PC-9 (cell line): ENCODE data around the gene CTIF. TPM values are rescaled to one million over a fixed set of nuclear protein-coding genes. Genes with fewer than 3 reads are reported as not detected.

Experiments used
- BruUV-seq: library from RNA; stranded (reverse); fragments of 400-500 nt; replicated peaks from 2 replicates; lab custom pipeline; 2021; lab: Mats Ljungman, UMichigan
- CTCF ChIA-PET: fragments of 300-600 bp; sonication (Branson Sonifier 250); formaldehyde crosslinking; loops from one replicate; lab custom pipeline; 2022; ENCODE audit warnings: antibody characterized with exemption; lab: Charles Lee
- POLR2A ChIA-PET: fragments of 300-600 bp; sonication (Branson Sonifier 250); formaldehyde crosslinking; loops from one replicate; lab custom pipeline; 2022; ENCODE audit warnings: antibody characterized with exemption; ENCODE audit not compliant: unreplicated experiment; lab: Charles Lee
- DNase-seq, 2 experiments: peaks; one replicate each; pipeline versions ENCODE4 v3.0.0 to v3.0.0-alpha.2; 2015 to 2022; ENCODE audit warnings: mixed read lengths in 1 of 2
- H2AFZ ChIP-seq: fragments of 200-600 bp; sonication (generic); 2 replicates; pipeline ENCODE4 v1.8.1; 2017; ENCODE audit warnings: antibody characterized with exemption
- H3F3A ChIP-seq: fragments of 200-600 bp; sonication (generic); 2 replicates; pipeline ENCODE4 v1.8.1; 2017; ENCODE audit warnings: antibody characterized with exemption, mild to moderate bottlenecking, low read depth; ENCODE audit not compliant: insufficient read depth
- H3K27ac ChIP-seq: fragments of 200-600 bp; sonication (generic); 2 replicates; pipeline ENCODE4 v1.6.1; 2016; ENCODE audit warnings: mixed run types
- H3K27me3 ChIP-seq: fragments of 200-600 bp; sonication (generic); 2 replicates; pipeline ENCODE4 v1.6.1; 2016; ENCODE audit warnings: low read depth, mixed run types; ENCODE audit not compliant: insufficient read depth
- H3K36me3 ChIP-seq: fragments of 200-600 bp; sonication (generic); 2 replicates; pipeline ENCODE4 v1.6.1; 2016; ENCODE audit warnings: low read depth, mixed run types
- H3K4me1 ChIP-seq: fragments of 200-600 bp; sonication (generic); replicated peaks from 2 replicates; pipeline ENCODE4 v1.6.1; 2016; ENCODE audit warnings: mixed run types; ENCODE audit not compliant: insufficient read depth
- H3K4me2 ChIP-seq: fragments of 200-600 bp; sonication (generic); 2 replicates; pipeline ENCODE4 v1.6.1; 2017; ENCODE audit warnings: mixed run types
- H3K4me3 ChIP-seq: fragments of 200-600 bp; sonication (generic); 2 replicates; pipeline ENCODE4 v1.6.1; 2016; ENCODE audit warnings: mixed run types
- H3K79me2 ChIP-seq: fragments of 200-600 bp; sonication (generic); 2 replicates; pipeline ENCODE4 v1.6.1; 2017; ENCODE audit warnings: low read depth, mixed run types
- H3K9me2 ChIP-seq: fragments of 200-600 bp; sonication (generic); 2 replicates; pipeline ENCODE4 v1.8.1; 2017; ENCODE audit warnings: mild to moderate bottlenecking; ENCODE audit not compliant: insufficient read depth
- H3K9me3 ChIP-seq: fragments of 200-600 bp; sonication (generic); 2 replicates; pipeline ENCODE4 v1.8.1; 2016; ENCODE audit warnings: low read depth; ENCODE audit not compliant: insufficient read depth
- H4K20me1 ChIP-seq: fragments of 200-600 bp; sonication (generic); 2 replicates; pipeline ENCODE4 v1.8.1; 2017; ENCODE audit not compliant: insufficient read depth
- CTCF ChIP-seq: fragments of 200-600 bp; sonication (generic); conservative IDR thresholded peaks from 2 replicates; pipeline ENCODE4 v1.6.1; 2017; ENCODE audit warnings: mixed run types, antibody characterized with exemption, mild to moderate bottlenecking, moderate library complexity
- EZH2 ChIP-seq: fragments of 200-600 bp; sonication (generic); IDR thresholded peaks from 2 replicates; pipeline ENCODE4 v1.8.0; 2017; ENCODE audit warnings: antibody characterized with exemption, low read depth
- intact Hi-C: fragments of 100-400 bp; cut with micrococcal nuclease; formaldehyde crosslinking; loops from one replicate; pipeline ENCODE4 v1.10.0; 2022; ENCODE audit not compliant: unreplicated experiment
- total RNA-seq: library from RNA; stranded (reverse); gene quantifications from 2 replicates; pipeline ENCODE4 v1.2.3, GENCODE V29; 2021

Gene CTIF
- total RNA-seq, 1 experiment from 2014 or later = 26.2 TPM

- Histone ChIP-seq H3K9me3 (no peaks in the 10 kb centered on the region), H3K4me2 (no peak overlapping the region), H3K36me3 (no peaks in the 10 kb centered on the region), H3F3A (peaks cover 3% of the 10 kb centered on the region; the same call in 1 of the 2 replicates), H2AFZ (no peak overlapping the region), H3K27me3 (no peaks in the 10 kb centered on the region), H3K4me1 (peaks cover 11% of the 10 kb centered on the region), H3K9me2 (no peaks in the 10 kb centered on the region), H4K20me1 (no peaks in the 10 kb centered on the region), H3K4me3 (no peak overlapping the region), H3K79me2 (no peaks in the 10 kb centered on the region), H3K27ac (no peak overlapping the region)
- ChIA-PET CTCF (no interaction called here), POLR2A (no interaction called here)
- BruUV-seq = no TSS peak
- DNase-seq = no peak
- intact Hi-C loops = no loop called here
- TF ChIP-seq CTCF (no peak), EZH2 (no peak)
These were observed 25.3 kb downstream of the CTIF start for GRCh38 chr18:48564139-48564538.

- Histone ChIP-seq H3K27ac (no peak overlapping the region), H3K27me3 (no peaks in the 10 kb centered on the region), H3K4me2 (no peak overlapping the region), H3K9me2 (no peaks in the 10 kb centered on the region), H3K4me3 (no peak overlapping the region), H4K20me1 (no peaks in the 10 kb centered on the region), H3K36me3 (no peaks in the 10 kb centered on the region), H3K4me1 (peaks cover 11% of the 10 kb centered on the region), H3K9me3 (no peaks in the 10 kb centered on the region), H3K79me2 (no peaks in the 10 kb centered on the region), H3F3A (peaks cover 3% of the 10 kb centered on the region; the same call in 1 of the 2 replicates), H2AFZ (no peak overlapping the region)
- no TSS peak for BruUV-seq
- ChIA-PET CTCF (no interaction called here), POLR2A (no interaction called here)
- intact Hi-C loops = no loop called here
- DNase-seq = no peak
- TF ChIP-seq EZH2 = no peak
These were observed 26.3 kb downstream of the CTIF start for GRCh38 chr18:48565105-48565504.

DNA sequence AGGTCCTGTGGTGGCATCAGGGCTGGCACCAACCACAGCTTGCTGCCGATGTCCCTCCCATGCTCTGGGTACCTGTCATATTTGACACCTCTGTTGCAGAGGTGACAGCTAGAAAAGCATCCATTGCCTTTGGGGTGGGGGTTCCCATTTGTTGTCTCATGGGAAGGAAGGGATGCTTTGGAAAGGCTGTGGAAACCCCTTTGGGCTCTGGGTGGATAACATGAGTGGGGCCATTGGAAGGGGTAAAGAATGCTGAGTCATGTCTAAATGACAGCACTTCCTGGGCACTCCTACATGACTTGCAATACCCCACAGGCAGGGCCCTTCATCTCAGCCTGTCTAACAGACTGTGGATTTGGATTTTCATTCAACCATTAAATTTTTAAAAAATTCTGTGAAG lies 27.8 kb downstream of the CTIF start:
- Histone ChIP-seq H3K4me2 (no peak overlapping the region), H3K79me2 (no peaks in the 10 kb centered on the region), H4K20me1 (no peaks in the 10 kb centered on the region), H3K9me3 (no peaks in the 10 kb centered on the region), H3K4me1 (peaks cover 11% of the 10 kb centered on the region), H3K36me3 (no peaks in the 10 kb centered on the region), H3K27ac (no peak overlapping the region), H2AFZ (no peak overlapping the region), H3K9me2 (no peaks in the 10 kb centered on the region), H3F3A (peaks cover 3% of the 10 kb centered on the region; the same call in 1 of the 2 replicates), H3K4me3 (no peak overlapping the region), H3K27me3 (no peaks in the 10 kb centered on the region)
- intact Hi-C loops = no loop called here
- BruUV-seq = no TSS peak
- ChIA-PET CTCF (no interaction called here), POLR2A (no interaction called here)
- no peak for TF ChIP-seq EZH2
- no peak for TF ChIP-seq CTCF
- no peak for DNase-seq

GRCh38 chr18:48567388-48567787 lies 28.6 kb downstream of the CTIF start:
- no peak for TF ChIP-seq EZH2
- ChIA-PET POLR2A (interaction anchor here (0.6 kb wide), 1 partner anchor 33 kb away, joined by 5 read pairs; no protein-coding TSS in a partner anchor), CTCF (no interaction called here)
- Histone ChIP-seq H3K9me2 (no peaks in the 10 kb centered on the region), H3K4me1 (peaks cover 11% of the 10 kb centered on the region), H3K79me2 (no peaks in the 10 kb centered on the region), H3K4me3 (no peak overlapping the region), H3K27ac (no peak overlapping the region), H3K36me3 (no peaks in the 10 kb centered on the region), H3K4me2 (no peak overlapping the region), H3K27me3 (no peaks in the 10 kb centered on the region), H2AFZ (no peak overlapping the region), H3K9me3 (no peaks in the 10 kb centered on the region), H4K20me1 (no peaks in the 10 kb centered on the region), H3F3A (peaks cover 3% of the 10 kb centered on the region; the same call in 1 of the 2 replicates)
- intact Hi-C loops = no loop called here
- DNase-seq = no peak
- BruUV-seq = no TSS peak
